Loucy (cell line): Measurements from ENCODE around the gene CLIP1.

Experiments used
- H2AFZ ChIP-seq: fragments of 200-600 bp; sonication (generic); 2 replicates; pipeline ENCODE4 v1.6.0; 2016; ENCODE audit warnings: antibody characterized with exemption, mild to moderate bottlenecking, low read length, moderate library complexity
- H3F3A ChIP-seq: fragments of 200-600 bp; 2 replicates; pipeline ENCODE4 v1.6.0; 2016; ENCODE audit warnings: antibody characterized with exemption, low read depth, mild to moderate bottlenecking
- H3K27me3 ChIP-seq: fragments of 200-600 bp; sonication (generic); 2 replicates; pipeline ENCODE4 v1.6.1; 2014; ENCODE audit warnings: low read length, mild to moderate bottlenecking; ENCODE audit not compliant: insufficient read depth, poor library complexity, severe bottlenecking
- H3K36me3 ChIP-seq: fragments of 200-600 bp; sonication (generic); 2 replicates; pipeline ENCODE4 v1.6.1; 2016; ENCODE audit warnings: low read length; ENCODE audit not compliant: insufficient read depth
- H3K4me1 ChIP-seq: fragments of 200-600 bp; sonication (generic); 2 replicates; pipeline ENCODE4 v1.5.1; 2014; ENCODE audit warnings: low read length, mild to moderate bottlenecking; ENCODE audit not compliant: insufficient read depth, poor library complexity, severe bottlenecking
- H3K4me2 ChIP-seq: fragments of 200-600 bp; sonication (generic); 2 replicates; pipeline ENCODE4 v1.6.0; 2014; ENCODE audit warnings: antibody characterized with exemption, low read length, low read depth, mild to moderate bottlenecking; ENCODE audit not compliant: poor library complexity, severe bottlenecking
- H3K4me3 ChIP-seq: fragments of 200-600 bp; sonication (generic); 2 replicates; pipeline ENCODE4 v1.5.1; 2014; ENCODE audit warnings: low read length, mild to moderate bottlenecking, mixed read lengths; ENCODE audit not compliant: poor library complexity, severe bottlenecking
- H3K79me2 ChIP-seq: fragments of 200-600 bp; sonication (generic); 2 replicates; pipeline ENCODE4 v1.6.1; 2014; ENCODE audit warnings: low read length; ENCODE audit not compliant: insufficient read depth
- H3K9ac ChIP-seq: fragments of 200-600 bp; sonication (generic); 2 replicates; pipeline ENCODE4 v1.6.0; 2014; ENCODE audit warnings: mild to moderate bottlenecking, low read depth, low read length, moderate library complexity; ENCODE audit not compliant: poor library complexity, severe bottlenecking
- H3K9me2 ChIP-seq: fragments of 200-600 bp; sonication (generic); replicated peaks from 2 replicates; pipeline ENCODE4 v1.6.1; 2016; ENCODE audit warnings: low read depth, low read length, mixed read lengths
- H3K9me3 ChIP-seq: fragments of 200-600 bp; sonication (generic); 2 replicates; pipeline ENCODE4 v1.6.1; 2014; ENCODE audit warnings: mild to moderate bottlenecking, antibody characterized with exemption, low read length, low read depth; ENCODE audit not compliant: insufficient read depth
- H4K20me1 ChIP-seq: fragments of 200-600 bp; sonication (generic); 2 replicates; pipeline ENCODE4 v1.6.0; 2014; ENCODE audit warnings: antibody characterized with exemption, low read length, mild to moderate bottlenecking; ENCODE audit not compliant: insufficient read depth, poor library complexity, severe bottlenecking
- CTCF ChIP-seq: fragments of 200-600 bp; sonication (generic); conservative IDR thresholded peaks from 2 replicates; pipeline ENCODE4 v1.5.1; 2014; ENCODE audit warnings: mild to moderate bottlenecking, antibody characterized with exemption, low read length
- EZH2phosphoT487 ChIP-seq: fragments of 200-600 bp; IDR thresholded peaks from 2 replicates; pipeline ENCODE4 v1.6.1; 2018; ENCODE audit warnings: antibody characterized with exemption, mild to moderate bottlenecking, moderate library complexity, borderline replicate concordance

The CLIP1 gene

DNA sequence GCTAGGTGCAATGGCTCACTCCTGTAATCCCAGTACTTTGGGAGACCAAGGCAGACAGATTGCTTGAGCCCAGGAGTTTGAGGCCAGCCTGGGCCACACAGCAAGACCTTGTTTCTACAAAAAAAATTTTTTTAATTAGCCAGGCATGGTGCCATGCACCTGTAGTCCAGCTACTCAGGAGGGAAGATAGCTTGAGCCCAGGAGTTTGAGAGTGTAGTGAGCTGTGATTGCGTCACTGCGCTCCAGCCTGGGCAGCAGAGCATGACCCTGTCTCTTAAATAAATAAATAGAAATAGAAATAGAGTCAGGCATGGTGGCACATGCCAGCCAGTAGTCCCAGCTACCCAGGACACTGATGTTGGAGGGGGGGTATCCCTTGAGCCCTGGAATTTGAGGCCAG is 36.7 kb upstream of the CLIP1 start:
- no peaks in the 10 kb centered on the region for H3K79me2 ChIP-seq
- no peak overlapping the region for H2AFZ ChIP-seq
- H3K4me2 ChIP-seq: no peak overlapping the region
- TF ChIP-seq EZH2phosphoT487: no peak
- TF ChIP-seq CTCF: no peak
- no peaks in the 10 kb centered on the region for H3K27me3 ChIP-seq
- H4K20me1 ChIP-seq: no peaks in the 10 kb centered on the region
- H3K9me2 ChIP-seq: no peaks in the 10 kb centered on the region
- H3K4me3 ChIP-seq: no peak overlapping the region
- H3K4me1 ChIP-seq: peaks cover under 1% of the 10 kb centered on the region
- no peaks in the 10 kb centered on the region for H3K9me3 ChIP-seq
- H3F3A ChIP-seq: no peaks in the 10 kb centered on the region
- H3K36me3 ChIP-seq: no peaks in the 10 kb centered on the region
- H3K9ac ChIP-seq: no peak overlapping the region

DNA sequence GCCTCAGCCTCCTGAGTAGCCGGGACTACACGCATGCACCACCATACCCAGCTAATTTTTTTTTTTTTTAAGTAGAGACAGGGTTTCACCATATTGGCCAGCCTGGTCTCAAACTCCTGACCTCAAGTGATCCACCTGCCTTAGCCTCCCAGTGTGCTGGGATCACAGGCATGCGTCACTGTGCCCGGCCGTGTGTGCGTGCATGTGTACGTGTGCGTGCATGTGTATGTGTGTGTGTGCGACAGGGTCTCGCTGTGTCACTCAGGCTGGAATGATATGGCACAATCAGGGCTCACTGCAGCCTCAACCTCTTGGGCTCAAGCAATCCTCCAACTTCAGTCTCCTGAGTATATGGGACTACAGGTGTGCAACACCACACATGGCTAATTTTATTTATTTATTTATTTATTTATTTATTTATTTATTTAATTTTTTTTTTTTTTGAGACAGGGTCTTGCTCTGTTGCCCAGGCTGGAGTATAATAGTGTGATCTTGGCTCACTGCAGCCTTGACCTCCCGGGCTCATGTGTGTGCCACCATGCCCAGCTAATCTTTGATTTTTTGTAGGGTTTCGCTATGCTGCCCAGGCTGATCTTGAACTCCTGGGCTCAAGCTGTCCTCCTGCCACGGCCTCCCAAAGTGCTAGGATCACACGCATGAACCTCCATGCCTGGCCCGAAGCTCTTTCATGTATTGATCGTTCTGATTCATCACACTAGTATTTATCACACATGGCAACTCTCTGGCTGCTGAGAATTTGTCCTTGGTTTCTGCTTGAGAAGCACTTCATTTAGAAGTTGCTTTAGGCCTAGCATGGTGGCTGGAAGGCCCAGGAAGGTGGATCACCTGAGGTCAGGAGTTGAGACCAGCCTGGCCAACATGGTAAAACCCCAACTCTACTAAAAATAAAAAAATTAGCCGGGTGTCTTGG is 35.9 kb upstream of the CLIP1 start:
- Histone ChIP-seq H3K36me3 (no peaks in the 10 kb centered on the region), H4K20me1 (no peaks in the 10 kb centered on the region), H2AFZ (no peak overlapping the region), H3K9me2 (no peaks in the 10 kb centered on the region), H3K27me3 (no peaks in the 10 kb centered on the region), H3K9me3 (no peaks in the 10 kb centered on the region), H3K4me2 (no peak overlapping the region), H3K4me1 (peaks cover 9% of the 10 kb centered on the region), H3K4me3 (no peak overlapping the region), H3F3A (no peaks in the 10 kb centered on the region), H3K9ac (no peak overlapping the region), H3K79me2 (no peaks in the 10 kb centered on the region)
- TF ChIP-seq CTCF: no peak
- no peak for TF ChIP-seq EZH2phosphoT487

- no peak overlapping the region for H2AFZ ChIP-seq
- no peaks in the 10 kb centered on the region for H3K9me3 ChIP-seq
- no peaks in the 10 kb centered on the region for H3K27me3 ChIP-seq
- peaks cover 13% of the 10 kb centered on the region for H3K4me1 ChIP-seq
- no peak overlapping the region for H3K4me3 ChIP-seq
- no peaks in the 10 kb centered on the region for H3K79me2 ChIP-seq
- H3K9ac ChIP-seq: no peak overlapping the region
- no peaks in the 10 kb centered on the region for H3F3A ChIP-seq
- no peak overlapping the region for H3K4me2 ChIP-seq
- no peaks in the 10 kb centered on the region for H3K36me3 ChIP-seq
- H3K9me2 ChIP-seq: no peaks in the 10 kb centered on the region
- TF ChIP-seq EZH2phosphoT487 (no peak), CTCF (no peak)
- H4K20me1 ChIP-seq: no peaks in the 10 kb centered on the region
Observed at GRCh38 chr12:122457627-122458026, 35.2 kb upstream of the CLIP1 start.
